ENCODE measurements around the gene JPH4.
A peak's percentile ranks its signal among the peaks of the same experiment; 100 is the strongest.

JPH4 gene

DNA sequence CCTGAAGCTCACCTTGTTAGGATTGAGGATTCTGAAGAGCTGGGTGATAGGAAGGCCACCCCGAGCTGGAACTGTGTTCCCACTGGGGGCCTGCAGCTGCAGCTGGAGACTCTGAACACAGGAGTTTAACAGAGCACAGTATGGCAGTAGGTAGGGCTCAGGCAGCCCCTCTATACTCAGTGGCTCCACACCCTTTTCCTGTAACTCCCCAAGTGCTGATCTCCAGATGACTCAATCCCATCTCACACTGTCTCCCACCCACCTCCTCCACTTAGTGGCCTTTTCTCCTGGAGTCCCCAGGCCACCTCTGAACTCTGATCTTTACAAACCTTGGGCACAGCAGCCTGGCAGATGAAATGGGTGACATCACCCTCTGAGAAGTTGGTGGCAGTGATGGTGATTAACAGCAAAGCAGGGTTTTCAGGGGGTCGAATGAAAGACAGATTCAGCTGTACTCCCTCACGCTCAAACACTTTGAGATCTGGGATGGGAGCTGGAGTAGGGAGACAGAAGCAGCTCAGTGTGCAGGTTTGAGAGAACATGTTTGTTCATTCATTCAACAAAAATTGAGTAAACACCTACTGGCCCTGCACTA, 18.6 kb downstream of the JPH4 start:
- no peak overlapping the region for H3K4me3 ChIP-seq (ENCODE audit: low read length)
- peaks cover 16% of the 10 kb centered on the region for H3K36me3 ChIP-seq (ENCODE audit: control insufficient read depth, insufficient read depth, low read length, severe bottlenecking)
- no peak for DNase-seq (ENCODE audit: low read depth)
- H3K9me3 ChIP-seq (ENCODE audit: control insufficient read depth, low read length) = no peaks in the 10 kb centered on the region
- peaks cover 15% of the 10 kb centered on the region for H3K4me1 ChIP-seq (ENCODE audit: control insufficient read depth, insufficient read depth, low read length)
- H3K27me3 ChIP-seq (replicated peaks; ENCODE audit: control insufficient read depth, insufficient read depth, low read length) = no peaks in the 10 kb centered on the region
- H3K9ac ChIP-seq (ENCODE audit: low read length) = no peak overlapping the region

DNA sequence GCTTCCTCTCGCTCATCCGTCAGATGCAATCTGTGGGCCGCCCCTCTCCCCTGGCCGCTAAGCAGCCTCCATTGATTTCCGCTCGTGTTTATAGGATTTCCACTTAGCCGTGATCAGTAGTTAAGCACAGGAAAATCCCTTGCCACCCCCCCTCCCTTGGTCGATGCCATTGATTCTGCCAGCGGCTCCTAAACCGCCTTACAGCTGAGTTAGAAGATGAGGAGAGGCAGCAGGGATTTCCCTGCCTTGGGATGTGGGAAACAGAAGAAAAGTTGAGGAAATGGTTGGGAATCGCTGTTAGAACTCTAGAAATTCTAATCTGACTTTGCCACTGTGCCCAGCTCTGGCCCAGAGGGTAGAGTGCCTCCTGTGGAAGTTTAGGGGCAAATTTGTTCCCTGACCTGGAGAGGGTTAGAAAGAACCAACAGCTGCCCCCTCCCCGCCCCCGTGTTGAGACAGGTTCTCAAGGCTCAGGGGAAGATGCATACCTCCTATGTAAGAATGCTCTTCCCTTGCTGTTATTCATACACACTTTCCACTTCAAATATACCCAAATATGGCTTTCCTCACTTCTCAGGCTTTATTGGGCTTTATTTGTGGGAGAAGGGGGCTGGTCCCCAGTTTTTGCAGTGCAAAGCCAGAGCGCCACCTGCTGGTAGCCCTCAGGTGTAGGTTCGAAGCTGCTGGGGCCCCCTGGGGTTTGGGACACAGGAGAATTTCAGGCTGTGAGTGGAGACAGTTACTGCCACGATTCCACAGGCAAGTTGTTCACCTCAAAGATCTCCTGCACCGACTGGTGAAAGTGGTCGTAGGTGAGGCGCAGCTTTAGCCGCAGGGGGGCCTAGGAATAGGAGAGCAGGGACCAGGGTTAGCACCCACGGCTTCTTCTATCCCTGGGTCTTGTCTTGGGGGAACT, 19.3 kb downstream of the JPH4 start:
- peaks cover 16% of the 10 kb centered on the region for H3K36me3 ChIP-seq (ENCODE audit: control insufficient read depth, insufficient read depth, low read length, severe bottlenecking)
- no peak overlapping the region for H3K4me3 ChIP-seq (ENCODE audit: low read length)
- no peaks in the 10 kb centered on the region for H3K9me3 ChIP-seq (ENCODE audit: control insufficient read depth, low read length)
- H3K27me3 ChIP-seq (replicated peaks; ENCODE audit: control insufficient read depth, insufficient read depth, low read length) = no peaks in the 10 kb centered on the region
- DNase-seq (ENCODE audit: low read depth) = peak; percentile 85
- H3K9ac ChIP-seq (ENCODE audit: low read length) = no peak overlapping the region
- peaks cover 15% of the 10 kb centered on the region for H3K4me1 ChIP-seq (ENCODE audit: control insufficient read depth, insufficient read depth, low read length)

DNA sequence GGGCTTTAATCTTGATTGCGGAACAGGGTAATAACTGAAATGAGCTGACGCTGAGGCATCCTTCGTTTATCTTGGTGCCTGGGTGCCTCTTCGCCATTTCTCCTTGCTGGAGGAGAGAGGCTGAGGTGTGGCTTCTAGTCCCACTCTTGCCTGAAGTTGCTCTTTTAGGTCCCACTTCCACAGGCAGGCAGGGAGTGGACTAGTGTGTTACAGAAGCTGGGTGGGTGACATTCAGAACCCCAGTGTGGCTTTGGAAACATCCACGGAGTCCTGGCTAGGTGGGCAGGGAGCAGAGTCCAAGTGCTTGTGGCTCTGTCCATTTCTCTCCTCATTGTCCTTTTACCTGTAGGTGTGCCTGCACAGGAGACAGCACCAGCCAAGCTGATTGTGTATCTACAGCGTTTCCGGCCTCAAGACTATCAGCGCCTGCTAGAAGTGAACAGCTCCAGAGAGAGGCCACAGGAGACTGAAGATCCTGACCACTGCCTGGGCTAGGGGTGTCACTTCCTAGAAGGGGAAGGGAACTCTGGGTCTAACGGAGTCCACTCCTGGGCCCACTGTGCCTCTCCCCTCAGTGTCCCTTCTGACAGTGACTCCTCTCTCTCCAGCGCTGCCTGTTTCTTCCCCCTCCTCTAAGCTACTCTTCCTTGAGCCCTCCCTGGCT, 20.1 kb downstream of the JPH4 start:
- no peak for DNase-seq (ENCODE audit: low read depth)
- Histone ChIP-seq H3K9ac (ENCODE audit: low read length) (peak overlapping the region; percentile 99), H3K27me3 (replicated peaks; ENCODE audit: control insufficient read depth, insufficient read depth, low read length) (no peaks in the 10 kb centered on the region), H3K36me3 (ENCODE audit: control insufficient read depth, insufficient read depth, low read length, severe bottlenecking) (peaks cover 16% of the 10 kb centered on the region), H3K4me1 (ENCODE audit: control insufficient read depth, insufficient read depth, low read length) (peaks cover 15% of the 10 kb centered on the region), H3K4me3 (ENCODE audit: low read length) (no peak overlapping the region), H3K9me3 (ENCODE audit: control insufficient read depth, low read length) (no peaks in the 10 kb centered on the region)

DNA sequence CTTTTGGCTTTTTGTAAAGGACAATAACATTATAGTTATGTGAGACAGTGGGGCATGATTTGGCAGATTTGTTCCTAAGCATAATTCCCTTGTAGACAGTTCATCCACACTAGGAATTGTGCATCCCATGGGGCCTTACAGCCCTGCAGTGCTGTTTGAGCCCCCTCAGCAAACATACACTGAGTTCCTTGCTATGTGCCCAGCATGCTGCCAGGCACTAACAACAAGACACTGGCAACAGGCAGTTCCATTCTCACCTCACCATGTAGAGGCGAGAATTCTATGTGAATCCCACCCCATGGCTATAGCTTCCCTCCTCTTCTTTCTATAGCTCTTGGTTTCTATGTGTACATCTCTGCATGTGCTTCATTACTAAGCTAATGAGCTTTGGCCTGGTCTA, 20.6 kb downstream of the JPH4 start:
- no peaks in the 10 kb centered on the region for H3K27me3 ChIP-seq (replicated peaks; ENCODE audit: control insufficient read depth, insufficient read depth, low read length)
- no peak for DNase-seq (ENCODE audit: low read depth)
- H3K4me3 ChIP-seq (ENCODE audit: low read length) = no peak overlapping the region
- H3K9me3 ChIP-seq (ENCODE audit: control insufficient read depth, low read length) = no peaks in the 10 kb centered on the region
- peaks cover 15% of the 10 kb centered on the region for H3K4me1 ChIP-seq (ENCODE audit: control insufficient read depth, insufficient read depth, low read length)
- H3K36me3 ChIP-seq (ENCODE audit: control insufficient read depth, insufficient read depth, low read length, severe bottlenecking) = peaks cover 16% of the 10 kb centered on the region
- peak overlapping the region; percentile 99 for H3K9ac ChIP-seq (ENCODE audit: low read length)

DNA sequence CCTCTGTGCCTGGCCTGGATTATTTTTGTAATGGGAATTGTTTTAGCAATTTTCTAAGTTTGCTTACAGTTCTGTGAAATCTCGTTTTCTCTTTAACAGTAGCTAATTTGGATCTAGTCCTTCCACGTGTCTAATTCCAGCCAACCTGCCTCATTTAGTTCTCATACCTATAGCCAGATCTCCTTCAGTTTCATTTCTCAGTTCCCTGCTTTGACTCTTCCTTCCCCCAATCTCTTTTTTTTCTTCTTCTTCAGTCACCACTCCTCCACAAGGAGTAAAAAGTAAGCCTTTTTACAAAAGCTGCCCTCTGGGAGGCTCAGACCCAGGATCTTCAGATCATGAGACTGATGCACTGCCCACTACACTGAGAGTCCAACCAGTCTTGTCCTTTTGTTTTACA, 21.1 kb downstream of the JPH4 start:
- H3K9me3 ChIP-seq (ENCODE audit: control insufficient read depth, low read length) = no peaks in the 10 kb centered on the region
- H3K4me1 ChIP-seq (ENCODE audit: control insufficient read depth, insufficient read depth, low read length) = peaks cover 15% of the 10 kb centered on the region
- H3K27me3 ChIP-seq (replicated peaks; ENCODE audit: control insufficient read depth, insufficient read depth, low read length) = no peaks in the 10 kb centered on the region
- no peak for DNase-seq (ENCODE audit: low read depth)
- H3K4me3 ChIP-seq (ENCODE audit: low read length) = peak overlapping the region; percentile 98
- H3K9ac ChIP-seq (ENCODE audit: low read length) = peak overlapping the region; percentile 99
- peaks cover 16% of the 10 kb centered on the region for H3K36me3 ChIP-seq (ENCODE audit: control insufficient read depth, insufficient read depth, low read length, severe bottlenecking)

- peaks cover 15% of the 10 kb centered on the region for H3K4me1 ChIP-seq (ENCODE audit: control insufficient read depth, insufficient read depth, low read length)
- peaks cover 16% of the 10 kb centered on the region for H3K36me3 ChIP-seq (ENCODE audit: control insufficient read depth, insufficient read depth, low read length, severe bottlenecking)
- peak overlapping the region; percentile 99 for H3K9ac ChIP-seq (ENCODE audit: low read length)
- no peaks in the 10 kb centered on the region for H3K9me3 ChIP-seq (ENCODE audit: control insufficient read depth, low read length)
- no peak for DNase-seq (ENCODE audit: low read depth)
- H3K4me3 ChIP-seq (ENCODE audit: low read length) = peak overlapping the region; percentile 98
- no peaks in the 10 kb centered on the region for H3K27me3 ChIP-seq (replicated peaks; ENCODE audit: control insufficient read depth, insufficient read depth, low read length)
Observed at GRCh38 chr14:23556700-23557440, 21.7 kb downstream of the JPH4 start.

DNA sequence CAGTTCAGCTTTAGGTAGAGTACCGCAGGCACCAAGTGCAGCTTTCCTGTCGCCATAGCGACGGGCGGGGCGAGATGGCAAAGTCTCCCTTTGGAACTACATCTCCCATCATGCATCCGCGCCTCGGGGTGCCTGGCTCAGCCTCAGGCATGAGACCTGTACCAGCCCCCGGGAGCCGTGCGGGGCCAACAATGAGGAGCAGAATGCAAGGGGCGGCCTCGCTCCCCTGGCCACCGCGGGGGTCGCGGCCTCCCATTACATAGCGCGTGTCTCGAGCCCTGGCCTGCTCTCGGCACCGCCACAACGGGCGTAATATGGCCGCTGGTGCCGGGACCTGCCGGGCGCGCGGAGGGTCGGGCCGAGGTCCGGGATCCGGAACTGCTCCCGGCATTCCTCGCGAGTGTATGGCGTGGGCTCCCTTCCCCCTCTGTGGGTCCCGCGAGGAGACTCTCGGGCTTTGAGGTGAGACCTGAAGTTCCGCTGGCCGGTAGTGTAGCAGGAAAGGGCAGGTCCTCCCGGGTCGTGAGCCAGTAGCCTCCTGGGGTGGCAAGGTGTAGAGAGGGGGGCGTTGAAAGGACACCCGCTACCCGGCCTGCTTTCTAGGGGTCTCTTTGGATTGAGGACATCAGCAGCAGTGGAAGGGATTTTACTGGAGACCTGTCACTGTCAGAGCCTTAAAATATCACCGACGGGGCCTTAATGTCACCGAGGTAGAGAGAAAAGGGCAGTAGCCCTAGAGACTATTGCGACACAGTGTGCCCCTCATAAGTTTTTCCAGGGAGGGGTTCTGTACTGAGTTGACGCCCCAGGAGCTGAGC, 22.5 kb downstream of the JPH4 start, which contains the start of gene THTPA:
THTPA (plus strand) TSS at position 390 of the 818 bp plus-strand sequence. CDS start 487 bp downstream, outside the sequence.
- Histone ChIP-seq H3K4me3 (ENCODE audit: low read length) (peak within 1 kb of the TSS; percentile 98), H3K4me1 (ENCODE audit: control insufficient read depth, insufficient read depth, low read length) (peaks cover 15% of the 10 kb centered on the region), H3K9me3 (ENCODE audit: control insufficient read depth, low read length) (no peaks in the 10 kb centered on the region), H3K36me3 (ENCODE audit: control insufficient read depth, insufficient read depth, low read length, severe bottlenecking) (peaks cover 16% of the 10 kb centered on the region), H3K9ac (ENCODE audit: low read length) (peak within 1 kb of the TSS; percentile 99), H3K27me3 (replicated peaks; ENCODE audit: control insufficient read depth, insufficient read depth, low read length) (no peaks in the 10 kb centered on the region)
- DNase-seq (ENCODE audit: low read depth) = peak; percentile 97

DNA sequence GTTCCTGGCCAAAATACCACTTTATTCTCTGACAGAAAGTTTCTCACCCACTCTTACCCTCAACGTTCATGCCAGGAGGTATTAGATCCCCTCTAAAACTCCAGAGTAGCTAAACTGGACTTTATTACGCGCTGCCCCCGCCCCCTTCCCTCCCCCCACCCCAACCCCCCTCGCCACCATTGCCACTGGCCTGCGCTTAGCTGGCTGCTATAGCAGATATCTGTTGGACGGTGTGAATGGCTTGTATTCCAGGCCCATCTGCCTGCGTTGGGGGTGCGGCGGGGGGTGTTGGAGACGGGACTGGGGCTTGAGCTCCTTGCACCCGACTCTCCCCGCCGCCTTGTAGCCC, 23.1 kb downstream of the JPH4 start:
- Histone ChIP-seq H3K4me1 (ENCODE audit: control insufficient read depth, insufficient read depth, low read length) (peaks cover 15% of the 10 kb centered on the region), H3K9ac (ENCODE audit: low read length) (peak overlapping the region; percentile 99), H3K27me3 (replicated peaks; ENCODE audit: control insufficient read depth, insufficient read depth, low read length) (no peaks in the 10 kb centered on the region), H3K36me3 (ENCODE audit: control insufficient read depth, insufficient read depth, low read length, severe bottlenecking) (peaks cover 16% of the 10 kb centered on the region), H3K9me3 (ENCODE audit: control insufficient read depth, low read length) (no peaks in the 10 kb centered on the region), H3K4me3 (ENCODE audit: low read length) (peak overlapping the region; percentile 98)
- no peak for DNase-seq (ENCODE audit: low read depth)

- peak; percentile 80 for DNase-seq (ENCODE audit: low read depth)
- Histone ChIP-seq H3K36me3 (ENCODE audit: control insufficient read depth, insufficient read depth, low read length, severe bottlenecking) (no peaks in the 10 kb centered on the region), H3K9ac (ENCODE audit: low read length) (peak within 1 kb of the TSS; percentile 83), H3K4me3 (ENCODE audit: low read length) (peak within 1 kb of the TSS; percentile 86), H3K27me3 (replicated peaks; ENCODE audit: control insufficient read depth, insufficient read depth, low read length) (no peaks in the 10 kb centered on the region), H3K4me1 (ENCODE audit: control insufficient read depth, insufficient read depth, low read length) (peaks cover 25% of the 10 kb centered on the region), H3K9me3 (ENCODE audit: control insufficient read depth, low read length) (no peaks in the 10 kb centered on the region)
Observed at GRCh38 chr14:23551266-23552028, 27.1 kb downstream of the JPH4 start, which contains the start of gene ZFHX2. Gene ZFHX2 (minus strand): TSS chr14:23551765. CDS start chr14:23535325, 16,440 bp downstream.

All from adipocyte (in vitro differentiated cells).